ENCODE measurements around the gene VSIR.

GRCh38 chr10:71801361-71801760, 28.0 kb upstream of the VSIR start:
- TF ChIP-seq CTCF (IDR thresholded peaks at IDR 0.05) (no peak), POLR2A (IDR thresholded peaks at IDR 0.05) (no peak), POLR2AphosphoS5 (IDR thresholded peaks at IDR 0.05) (no peak)

Measured in transverse colon (tissue), 4 donors.